ENCODE measurements around the gene RPL18. TPM values are rescaled to one million over a fixed set of nuclear protein-coding genes. Genes with fewer than 3 reads are reported as not detected.

The RPL18 gene
- total and polyA plus RNA-seq, 9 of the 15 experiments (the other 6 are each of a cell fraction or from before 2014, with no cell fraction given) = 312 to 2,635 (median 1,653) TPM

- TF ChIP-seq BDP1 (IDR thresholded peaks at IDR 0.05; ENCODE audit: insufficient read depth, insufficient read length) (no peak), DNMT1 (IDR thresholded peaks at IDR 0.05) (no peak), BACH1 (tag; IDR thresholded peaks at IDR 0.05) (no peak), PCBP1 (IDR thresholded peaks at IDR 0.05; ENCODE audit: low read depth, low read length, poor library complexity, severe bottlenecking) (no peak), FUS (optimal IDR thresholded peaks at IDR 0.05; ENCODE audit: low read depth, low read length) (no peak), FOXM1 (IDR thresholded peaks at IDR 0.05; ENCODE audit: low read depth) (peak; percentile 65), FOXM1 (CRISPR knock-in tag; IDR thresholded peaks at IDR 0.05; ENCODE audit: low read depth) (no peak), NR4A1 (CRISPR knock-in tag; IDR thresholded peaks at IDR 0.05) (peak; percentile 85; the same call in 1 of the 2 replicates), NR4A1 (tag; IDR thresholded peaks at IDR 0.05) (0 out of 2 replicates have a peak, but pooled peaks have one; percentile 47), ILF3 (IDR thresholded peaks at IDR 0.05; ENCODE audit: borderline replicate concordance) (no peak)
These were observed 15.7 kb upstream of the RPL18 start (continued) for GRCh38 chr19:48634424-48635262.

- peak overlapping the region; percentile 86 for H2AFZ ChIP-seq (ENCODE audit: low read depth, low read length)
- H3K27ac ChIP-seq (ENCODE audit: extremely low read depth, low read depth, low read length) = peak overlapping the region; percentile 88
- H3K9me1 ChIP-seq (ENCODE audit: control insufficient read depth, insufficient read depth, low read length) = peaks cover 4% of the 10 kb centered on the region
- H3K4me1 ChIP-seq (replicated peaks in 1 of 2; ENCODE audit: control insufficient read depth in 2 of 2, insufficient read depth in 2 of 2, low read length in 2 of 2) = peaks cover 40 to 86% of the 10 kb centered on the region in 2 experiments
- 22% methylated on average over 7 of the region's 7 CpGs for WGBS (ENCODE audit: insufficient coverage, low coverage, missing lambda C conversion rate)
- peaks cover 2% of the 10 kb centered on the region; the same call in 1 of the 3 replicates for H3K36me3 ChIP-seq (ENCODE audit: control insufficient read depth, insufficient read depth, low read length)
- DNase-seq (ENCODE audit: extremely low read depth in 1 of 4, low spot score in 3 of 4) = no peak
- POLR2A ChIA-PET = interaction anchor here (0.6 to 2.4 kb wide), 8 partner anchors 9 to 300 kb away, joined by 3 to 18 read pairs (median 4); partner anchors contain the start of genes DHDH, RPL18 and SPHK2
- H3K27me3 ChIP-seq (ENCODE audit: control insufficient read depth in 2 of 2, insufficient read depth in 2 of 2, low read length in 2 of 2) = no peaks in the 10 kb centered on the region
- H3K4me2 ChIP-seq (ENCODE audit: insufficient read depth, low read length) = peak overlapping the region; percentile 83
- no peaks in the 10 kb centered on the region for H3K9me3 ChIP-seq (replicated peaks; ENCODE audit: control insufficient read depth, insufficient read depth, low read depth, low read length)
- no TSS peak for BruUV-seq (replicated peaks)
- no peak for ATAC-seq
- in situ Hi-C loops (cut with MboI) (no loop called here), intact Hi-C loops (cut with micrococcal nuclease) (no loop called here)
- H3K79me2 ChIP-seq (ENCODE audit: control insufficient read depth, insufficient read depth, low read length) = peaks cover 16% of the 10 kb centered on the region; the same call in 2 of the 3 replicates
- FAIRE-seq = no peak
- H4K20me1 ChIP-seq (replicated peaks; ENCODE audit: control insufficient read depth, insufficient read depth, low read length) = 0 out of 2 replicates have a peak, but pooled peaks cover 4% of the 10 kb centered on the region
- peak overlapping the region; percentile 59 to 61; a peak in 3 of 4 replicates for H3K9ac ChIP-seq (ENCODE audit: insufficient read depth in 1 of 2, low read depth in 2 of 2, low read length in 2 of 2)
- CTCF ChIA-PET (ENCODE audit: low intra/inter-chr PET ratio) = no interaction called here
- peak overlapping the region; percentile 19; the same call in 1 of the 2 replicates for H3K4me3 ChIP-seq
- TF ChIP-seq NR2C2 (CRISPR knock-in tag; IDR thresholded peaks at IDR 0.05) = no peak
- 0 out of 2 replicates have a peak, but pooled peaks have one; percentile 5 for TF ChIP-seq NR2C2 (tag; IDR thresholded peaks at IDR 0.05)
- TF ChIP-seq, protein P1, sequence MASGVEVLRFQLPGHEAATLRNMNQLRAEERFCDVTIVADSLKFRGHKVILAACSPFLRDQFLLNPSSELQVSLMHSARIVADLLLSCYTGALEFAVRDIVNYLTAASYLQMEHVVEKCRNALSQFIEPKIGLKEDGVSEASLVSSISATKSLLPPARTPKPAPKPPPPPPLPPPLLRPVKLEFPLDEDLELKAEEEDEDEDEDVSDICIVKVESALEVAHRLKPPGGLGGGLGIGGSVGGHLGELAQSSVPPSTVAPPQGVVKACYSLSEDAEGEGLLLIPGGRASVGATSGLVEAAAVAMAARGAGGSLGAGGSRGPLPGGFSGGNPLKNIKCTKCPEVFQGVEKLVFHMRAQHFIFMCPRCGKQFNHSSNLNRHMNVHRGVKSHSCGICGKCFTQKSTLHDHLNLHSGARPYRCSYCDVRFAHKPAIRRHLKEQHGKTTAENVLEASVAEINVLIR (CRISPR knock-in tag; IDR thresholded peaks at IDR 0.05) = peak; percentile 25; the same call in 1 of the 2 replicates
- TF ChIP-seq, protein P2, sequence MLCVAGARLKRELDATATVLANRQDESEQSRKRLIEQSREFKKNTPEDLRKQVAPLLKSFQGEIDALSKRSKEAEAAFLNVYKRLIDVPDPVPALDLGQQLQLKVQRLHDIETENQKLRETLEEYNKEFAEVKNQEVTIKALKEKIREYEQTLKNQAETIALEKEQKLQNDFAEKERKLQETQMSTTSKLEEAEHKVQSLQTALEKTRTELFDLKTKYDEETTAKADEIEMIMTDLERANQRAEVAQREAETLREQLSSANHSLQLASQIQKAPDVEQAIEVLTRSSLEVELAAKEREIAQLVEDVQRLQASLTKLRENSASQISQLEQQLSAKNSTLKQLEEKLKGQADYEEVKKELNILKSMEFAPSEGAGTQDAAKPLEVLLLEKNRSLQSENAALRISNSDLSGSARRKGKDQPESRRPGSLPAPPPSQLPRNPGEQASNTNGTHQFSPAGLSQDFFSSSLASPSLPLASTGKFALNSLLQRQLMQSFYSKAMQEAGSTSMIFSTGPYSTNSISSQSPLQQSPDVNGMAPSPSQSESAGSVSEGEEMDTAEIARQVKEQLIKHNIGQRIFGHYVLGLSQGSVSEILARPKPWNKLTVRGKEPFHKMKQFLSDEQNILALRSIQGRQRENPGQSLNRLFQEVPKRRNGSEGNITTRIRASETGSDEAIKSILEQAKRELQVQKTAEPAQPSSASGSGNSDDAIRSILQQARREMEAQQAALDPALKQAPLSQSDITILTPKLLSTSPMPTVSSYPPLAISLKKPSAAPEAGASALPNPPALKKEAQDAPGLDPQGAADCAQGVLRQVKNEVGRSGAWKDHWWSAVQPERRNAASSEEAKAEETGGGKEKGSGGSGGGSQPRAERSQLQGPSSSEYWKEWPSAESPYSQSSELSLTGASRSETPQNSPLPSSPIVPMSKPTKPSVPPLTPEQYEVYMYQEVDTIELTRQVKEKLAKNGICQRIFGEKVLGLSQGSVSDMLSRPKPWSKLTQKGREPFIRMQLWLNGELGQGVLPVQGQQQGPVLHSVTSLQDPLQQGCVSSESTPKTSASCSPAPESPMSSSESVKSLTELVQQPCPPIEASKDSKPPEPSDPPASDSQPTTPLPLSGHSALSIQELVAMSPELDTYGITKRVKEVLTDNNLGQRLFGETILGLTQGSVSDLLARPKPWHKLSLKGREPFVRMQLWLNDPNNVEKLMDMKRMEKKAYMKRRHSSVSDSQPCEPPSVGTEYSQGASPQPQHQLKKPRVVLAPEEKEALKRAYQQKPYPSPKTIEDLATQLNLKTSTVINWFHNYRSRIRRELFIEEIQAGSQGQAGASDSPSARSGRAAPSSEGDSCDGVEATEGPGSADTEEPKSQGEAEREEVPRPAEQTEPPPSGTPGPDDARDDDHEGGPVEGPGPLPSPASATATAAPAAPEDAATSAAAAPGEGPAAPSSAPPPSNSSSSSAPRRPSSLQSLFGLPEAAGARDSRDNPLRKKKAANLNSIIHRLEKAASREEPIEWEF (CRISPR knock-in tag; IDR thresholded peaks at IDR 0.05) = 0 out of 2 replicates have a peak, but pooled peaks have one; percentile 22
These were observed 15.0 kb upstream of the RPL18 start for GRCh38 chr19:48634036-48634342.

Measured in K562 (cell line).